ENCODE measurements around the gene FFAR4. TPM values are rescaled to one million over a fixed set of nuclear protein-coding genes. Genes with fewer than 3 reads are reported as not detected.

FFAR4 gene
- total and polyA plus RNA-seq, 4 donors: 0.14 to 0.28 (median 0.19) TPM

DNA sequence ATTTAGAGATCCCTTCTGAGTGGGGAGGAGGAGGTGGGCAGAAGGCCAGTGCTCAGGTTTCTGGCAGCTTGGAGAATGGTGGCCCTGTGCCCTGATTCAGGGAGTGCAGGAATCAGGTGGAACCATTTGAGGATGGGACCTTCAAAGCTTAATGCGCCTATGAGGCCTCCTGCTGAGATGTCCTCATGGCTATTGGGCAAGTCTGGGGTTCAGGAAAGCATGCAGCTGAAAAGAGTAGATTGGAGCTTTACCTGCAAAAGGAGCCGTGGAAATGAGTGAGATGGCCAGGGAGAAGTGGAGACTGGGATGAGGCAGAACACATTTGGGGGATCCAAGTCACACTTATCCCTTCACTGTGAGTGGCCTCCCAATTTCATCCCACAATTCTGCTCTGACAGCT, 6.1 kb downstream of the FFAR4 start:
- Histone ChIP-seq H3K36me3 (ENCODE audit: control insufficient read depth in 4 of 4, insufficient read depth in 3 of 4, low read depth in 1 of 4, low read length in 3 of 4) (no peaks in the 10 kb centered on the region), H3K9me3 (ENCODE audit: control insufficient read depth in 4 of 4, low read length in 3 of 4) (no peaks in the 10 kb centered on the region), H3K27me3 (ENCODE audit: control insufficient read depth in 4 of 4, insufficient read depth in 4 of 4, low read length in 3 of 4) (peaks cover 0 to 5% (median 1%) of the 10 kb centered on the region in 4 donors), H3K9ac (ENCODE audit: low read depth in 1 of 2, low read length in 2 of 2) (no peak overlapping the region), H3K27ac (ENCODE audit: low read depth in 1 of 2, low read length in 2 of 2) (no peak overlapping the region), H3K4me3 (ENCODE audit: low read depth in 1 of 3, low read length in 3 of 3) (no peak overlapping the region), H3K4me1 (ENCODE audit: control insufficient read depth in 4 of 4, insufficient read depth in 4 of 4, low read length in 3 of 4) (peaks cover under 1 to 5% (median 3%) of the 10 kb centered on the region in 4 donors)
- no peak for DNase-seq (ENCODE audit: low spot score)
- WGBS: 90% methylated on average over 2 of the region's 2 CpGs
- TF ChIP-seq FOXA2 (IDR thresholded peaks at IDR 0.05): no peak
- no peak for TF ChIP-seq HNF4G (IDR thresholded peaks at IDR 0.05)
- TF ChIP-seq NR2F2 (IDR thresholded peaks at IDR 0.05): no peak
- no peak for TF ChIP-seq CTCF (IDR thresholded peaks at IDR 0.05; ENCODE audit: low read depth, low read length, missing input control)
- no peak for TF ChIP-seq RAD21 (IDR thresholded peaks at IDR 0.05)
- TF ChIP-seq RXRA (IDR thresholded peaks at IDR 0.05): no peak
- no peak for TF ChIP-seq GABPA (IDR thresholded peaks at IDR 0.05 in 1 of 2, conservative IDR thresholded peaks at IDR 0.05 in 1 of 2)
- TF ChIP-seq YY1 (IDR thresholded peaks at IDR 0.05): no peak
- no peak for TF ChIP-seq TAF1 (conservative IDR thresholded peaks at IDR 0.05)
- TF ChIP-seq FOXA1 (IDR thresholded peaks at IDR 0.05): no peak
- TF ChIP-seq SP1 (IDR thresholded peaks at IDR 0.05): no peak
- no peak for TF ChIP-seq ATF3 (IDR thresholded peaks at IDR 0.05)
- TF ChIP-seq JUND (IDR thresholded peaks at IDR 0.05): no peak
- TF ChIP-seq MAX (IDR thresholded peaks at IDR 0.05): no peak
- TF ChIP-seq REST (IDR thresholded peaks at IDR 0.05): no peak
- TF ChIP-seq, protein P1, sequence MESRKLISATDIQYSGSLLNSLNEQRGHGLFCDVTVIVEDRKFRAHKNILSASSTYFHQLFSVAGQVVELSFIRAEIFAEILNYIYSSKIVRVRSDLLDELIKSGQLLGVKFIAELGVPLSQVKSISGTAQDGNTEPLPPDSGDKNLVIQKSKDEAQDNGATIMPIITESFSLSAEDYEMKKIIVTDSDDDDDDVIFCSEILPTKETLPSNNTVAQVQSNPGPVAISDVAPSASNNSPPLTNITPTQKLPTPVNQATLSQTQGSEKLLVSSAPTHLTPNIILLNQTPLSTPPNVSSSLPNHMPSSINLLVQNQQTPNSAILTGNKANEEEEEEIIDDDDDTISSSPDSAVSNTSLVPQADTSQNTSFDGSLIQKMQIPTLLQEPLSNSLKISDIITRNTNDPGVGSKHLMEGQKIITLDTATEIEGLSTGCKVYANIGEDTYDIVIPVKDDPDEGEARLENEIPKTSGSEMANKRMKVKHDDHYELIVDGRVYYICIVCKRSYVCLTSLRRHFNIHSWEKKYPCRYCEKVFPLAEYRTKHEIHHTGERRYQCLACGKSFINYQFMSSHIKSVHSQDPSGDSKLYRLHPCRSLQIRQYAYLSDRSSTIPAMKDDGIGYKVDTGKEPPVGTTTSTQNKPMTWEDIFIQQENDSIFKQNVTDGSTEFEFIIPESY (IDR thresholded peaks at IDR 0.05): no peak
- TF ChIP-seq EGR1 (IDR thresholded peaks at IDR 0.05; ENCODE audit: low read depth in 2 of 2): no peak
- no peak for TF ChIP-seq HNF4A (conservative IDR thresholded peaks at IDR 0.05)

Measured in liver (tissue), 9 donors.